Measurements from ENCODE around the gene DDX39B.
"Not testable (repeated sequence)": the region's sequence is repeated elsewhere in the genome, so short reads cannot be mapped to it uniquely, and the experiment has no call there.

DDX39B gene

DNA sequence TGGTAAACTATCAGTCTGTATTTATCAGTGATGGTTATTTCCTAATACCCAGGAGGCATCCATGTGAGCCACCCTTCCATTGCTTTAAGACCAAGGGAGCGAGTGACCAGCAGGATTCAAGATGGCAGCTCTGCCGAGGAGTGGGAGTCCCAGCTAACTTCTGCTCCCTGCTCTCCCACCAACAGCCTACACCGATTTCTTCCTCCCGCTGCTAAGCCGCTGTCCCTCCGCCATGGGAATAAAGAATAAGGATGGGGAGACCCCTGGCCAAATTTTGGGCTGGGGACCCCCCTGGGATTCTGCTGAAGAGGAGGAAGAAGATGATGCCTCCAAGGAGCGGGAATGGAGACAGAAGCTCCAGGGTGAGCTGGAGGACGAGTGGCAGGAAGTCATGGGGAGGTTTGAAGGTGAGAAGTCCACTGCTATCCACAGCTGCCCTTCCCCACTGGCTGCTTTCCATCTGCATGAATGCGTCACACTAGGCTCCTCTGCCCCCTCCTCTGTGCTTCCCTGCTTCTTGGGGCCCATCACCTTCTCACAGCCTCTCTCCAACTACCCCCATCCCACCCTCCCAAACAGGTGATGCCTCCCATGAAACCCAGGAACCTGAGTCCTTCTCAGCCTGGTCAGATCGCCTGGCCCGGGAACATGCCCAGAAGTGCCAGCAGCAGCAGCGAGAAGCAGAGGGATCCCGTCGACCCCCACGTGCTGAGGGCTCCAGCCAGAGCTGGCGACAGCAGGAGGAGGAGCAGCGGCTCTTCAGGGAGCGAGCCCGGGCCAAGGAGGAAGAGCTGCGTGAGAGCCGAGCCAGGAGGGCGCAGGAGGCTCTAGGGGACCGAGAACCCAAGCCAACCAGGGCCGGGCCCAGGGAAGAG, 15.9 kb upstream of the DDX39B start:
- DNase-seq (ENCODE audit: insufficient read length, low spot score) (no peak), FAIRE-seq (no peak)
- TF ChIP-seq, protein P1, sequence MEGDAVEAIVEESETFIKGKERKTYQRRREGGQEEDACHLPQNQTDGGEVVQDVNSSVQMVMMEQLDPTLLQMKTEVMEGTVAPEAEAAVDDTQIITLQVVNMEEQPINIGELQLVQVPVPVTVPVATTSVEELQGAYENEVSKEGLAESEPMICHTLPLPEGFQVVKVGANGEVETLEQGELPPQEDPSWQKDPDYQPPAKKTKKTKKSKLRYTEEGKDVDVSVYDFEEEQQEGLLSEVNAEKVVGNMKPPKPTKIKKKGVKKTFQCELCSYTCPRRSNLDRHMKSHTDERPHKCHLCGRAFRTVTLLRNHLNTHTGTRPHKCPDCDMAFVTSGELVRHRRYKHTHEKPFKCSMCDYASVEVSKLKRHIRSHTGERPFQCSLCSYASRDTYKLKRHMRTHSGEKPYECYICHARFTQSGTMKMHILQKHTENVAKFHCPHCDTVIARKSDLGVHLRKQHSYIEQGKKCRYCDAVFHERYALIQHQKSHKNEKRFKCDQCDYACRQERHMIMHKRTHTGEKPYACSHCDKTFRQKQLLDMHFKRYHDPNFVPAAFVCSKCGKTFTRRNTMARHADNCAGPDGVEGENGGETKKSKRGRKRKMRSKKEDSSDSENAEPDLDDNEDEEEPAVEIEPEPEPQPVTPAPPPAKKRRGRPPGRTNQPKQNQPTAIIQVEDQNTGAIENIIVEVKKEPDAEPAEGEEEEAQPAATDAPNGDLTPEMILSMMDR (IDR thresholded peaks at IDR 0.05; ENCODE audit: insufficient read depth, missing control alignments), result no peak

DNA sequence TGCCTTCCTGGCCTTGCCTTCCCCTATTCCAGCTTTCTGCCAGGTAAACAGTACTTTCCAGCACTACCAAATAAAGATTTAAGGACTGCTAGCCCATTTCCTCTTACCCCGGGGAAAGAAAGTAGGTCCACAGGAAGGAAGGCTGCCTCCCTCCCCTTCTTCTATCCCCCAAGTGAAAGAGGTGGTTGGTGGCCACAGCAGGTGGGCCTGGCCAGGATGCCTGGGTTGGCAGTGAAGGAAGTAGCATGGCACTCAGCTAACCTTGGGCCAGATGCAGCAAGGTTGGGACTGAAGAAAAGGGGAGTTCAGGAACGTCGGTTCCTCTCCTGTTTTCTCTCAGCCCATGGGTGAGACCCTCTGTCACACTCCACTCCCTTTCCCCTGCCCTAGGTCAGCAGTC, 14.5 kb upstream of the DDX39B start:
- FAIRE-seq (no peak), DNase-seq (ENCODE audit: insufficient read length, low spot score) (no peak)
- TF ChIP-seq, protein P1 (IDR thresholded peaks at IDR 0.05; ENCODE audit: insufficient read depth, missing control alignments), result no peak

DNA sequence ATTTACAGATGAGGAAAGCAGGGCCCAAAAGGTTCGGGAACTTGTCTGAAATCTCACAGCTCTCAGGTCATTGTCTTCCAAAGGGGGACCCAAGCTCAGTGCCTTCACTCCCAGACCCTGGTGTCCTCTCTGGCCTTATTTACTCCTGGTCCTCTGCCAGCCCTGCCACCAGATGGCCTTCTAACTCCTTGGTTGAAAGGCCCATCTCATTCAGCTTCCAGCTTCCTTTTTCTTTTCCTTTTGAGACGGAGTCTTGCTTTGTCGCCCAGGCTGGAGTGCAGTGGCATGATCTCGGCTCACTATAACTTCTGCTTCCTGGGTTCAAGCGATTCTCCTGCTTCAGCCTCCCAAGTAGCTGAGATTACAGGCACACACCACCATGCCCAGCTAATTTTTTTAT, 9.6 kb upstream of the DDX39B start:
- FAIRE-seq; DNase-seq (ENCODE audit: insufficient read length, low spot score): not testable (repeated sequence)
- TF ChIP-seq, protein P1 (IDR thresholded peaks at IDR 0.05; ENCODE audit: insufficient read depth, missing control alignments), result peak; percentile 44

DNA sequence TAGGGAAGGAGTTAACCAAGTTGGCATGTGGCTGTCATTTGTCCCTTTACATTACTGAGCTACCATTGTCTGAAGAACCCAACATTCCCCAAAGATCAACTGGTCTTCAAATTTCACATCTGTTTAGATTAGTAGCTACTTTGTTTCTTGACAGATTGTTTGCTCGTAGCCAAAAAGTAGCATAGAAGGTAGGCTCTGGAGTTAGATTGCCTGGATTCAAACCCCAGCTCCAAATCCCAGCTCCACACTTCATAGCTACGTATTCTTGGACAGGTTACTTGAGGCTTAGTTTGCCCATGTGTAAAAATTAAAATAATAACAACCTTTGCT, 6.7 kb upstream of the DDX39B start:
- TF ChIP-seq, protein P1 (IDR thresholded peaks at IDR 0.05; ENCODE audit: insufficient read depth, missing control alignments), result no peak
- DNase-seq (ENCODE audit: insufficient read length, low spot score) (no peak), FAIRE-seq (no peak)

DNA sequence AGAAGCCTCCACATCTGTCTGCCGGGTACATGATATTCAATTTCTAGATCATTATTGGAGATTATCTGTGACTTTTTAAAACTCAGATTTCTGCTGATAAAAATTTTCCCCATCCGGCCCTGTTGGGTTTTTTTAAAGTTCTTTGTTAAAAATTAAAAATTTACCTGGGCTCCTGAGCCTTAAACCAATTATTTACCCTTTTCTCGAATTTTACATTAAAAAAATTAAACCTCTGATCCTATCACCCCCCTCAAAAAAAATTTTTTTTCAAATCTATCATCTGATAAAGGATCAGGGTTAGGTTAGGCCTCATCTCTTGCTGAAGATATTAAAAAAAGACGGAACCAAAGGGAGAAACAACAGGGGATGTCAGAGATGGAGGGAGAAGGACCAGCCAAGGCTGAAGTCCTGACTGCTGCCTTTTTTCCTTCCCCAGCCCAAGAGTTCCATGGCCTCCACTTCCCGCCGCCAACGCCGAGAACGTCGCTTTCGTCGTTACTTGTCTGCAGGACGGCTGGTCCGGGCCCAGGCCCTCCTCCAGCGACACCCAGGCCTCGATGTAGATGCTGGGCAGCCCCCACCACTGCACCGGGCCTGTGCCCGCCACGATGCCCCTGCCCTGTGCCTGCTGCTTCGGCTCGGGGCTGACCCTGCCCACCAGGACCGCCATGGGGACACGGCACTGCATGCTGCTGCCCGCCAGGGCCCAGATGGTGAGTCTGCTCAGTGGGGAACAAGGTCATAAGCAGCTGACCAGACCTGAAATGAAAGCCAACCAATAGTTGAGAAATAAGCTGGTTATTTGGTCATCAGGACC, 6.1 kb upstream of the DDX39B start:
- DNase-seq (ENCODE audit: insufficient read length, low spot score) (no peak), FAIRE-seq (no peak)
- TF ChIP-seq, protein P1 (IDR thresholded peaks at IDR 0.05; ENCODE audit: insufficient read depth, missing control alignments), result no peak

DNA sequence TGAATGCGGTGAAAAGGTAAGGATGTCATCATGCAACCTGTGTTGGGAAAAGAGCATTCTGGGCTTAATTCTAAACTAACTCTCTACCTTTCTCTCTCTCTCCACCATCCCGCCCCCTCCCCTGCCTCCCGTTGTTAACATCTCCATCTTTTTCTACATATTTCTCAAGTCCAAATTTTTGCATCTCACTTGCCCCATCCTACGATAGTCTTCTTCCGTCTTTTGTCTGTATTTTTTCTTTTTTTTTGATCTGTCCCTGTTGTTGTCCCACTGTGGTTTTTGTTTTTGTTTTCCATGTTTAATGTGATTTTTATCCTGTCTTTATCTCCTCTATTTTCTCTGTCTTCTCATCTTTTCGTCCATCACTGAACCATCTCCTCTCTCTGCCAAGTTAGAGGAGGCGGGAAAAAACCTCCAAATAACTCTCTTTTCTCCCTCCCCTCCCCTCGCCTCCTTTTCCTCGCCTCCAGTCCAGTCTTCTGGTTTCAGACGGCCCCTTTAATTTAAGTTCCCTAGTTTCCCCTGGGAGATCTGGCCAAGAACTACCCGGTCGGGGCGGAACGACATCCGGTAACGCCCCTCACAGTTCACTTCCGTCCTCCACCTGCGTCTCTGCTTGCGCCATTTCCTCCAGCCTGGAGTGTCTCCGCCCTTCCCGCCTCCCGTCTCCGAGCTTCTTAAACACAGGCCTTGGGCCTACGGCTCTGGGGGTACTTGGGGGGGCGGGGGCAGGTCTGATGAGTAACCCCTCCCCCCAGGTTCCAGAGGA, 5.3 kb upstream of the DDX39B start, which contains the start of gene NFKBIL1:
Gene NFKBIL1, plus strand, starts transcription at position 651 of the 769 bp plus-strand sequence. Its CDS starts 87 bp downstream, at position 738.
- FAIRE-seq, result no peak
- peak; percentile 50 for DNase-seq (ENCODE audit: insufficient read length, low spot score)
- TF ChIP-seq, protein P1 (IDR thresholded peaks at IDR 0.05; ENCODE audit: insufficient read depth, missing control alignments), result no peak

All from D721Med (cell line).